ENCODE data around the gene CEP112. TPM values are rescaled to one million over a fixed set of nuclear protein-coding genes. Genes with fewer than 3 reads are reported as not detected.

CEP112 gene
- polyA plus RNA-seq, 2 donors: 1.6 to 3.1 TPM

GRCh38 chr17:65990593-65990992 lies 201.3 kb downstream of the CEP112 start:
- WGBS, 2 donors: 93 to 94% methylated on average over 3 of the region's 3 CpGs
- H3K36me3 ChIP-seq (ENCODE audit: control insufficient read depth in 2 of 2, insufficient read depth in 2 of 2, low read length in 1 of 2): no peaks in the 10 kb centered on the region
- no peak overlapping the region for H3K27ac ChIP-seq (ENCODE audit: low read depth in 2 of 2, low read length in 1 of 2)
- no peak overlapping the region for H3K4me3 ChIP-seq (ENCODE audit: low read depth in 1 of 2, low read length in 2 of 2)
- H3K4me1 ChIP-seq (ENCODE audit: control insufficient read depth in 2 of 2, insufficient read depth in 2 of 2, low read length in 1 of 2): no peaks in the 10 kb centered on the region
- H3K9me3 ChIP-seq (ENCODE audit: control insufficient read depth in 2 of 2, insufficient read depth in 1 of 2, low read depth in 1 of 2, low read length in 1 of 2): peaks cover 0 to 3% of the 10 kb centered on the region in 2 donors
- H3K27me3 ChIP-seq (ENCODE audit: control insufficient read depth in 1 of 2, insufficient read depth in 2 of 2, low read length in 2 of 2): no peaks in the 10 kb centered on the region

GRCh38 chr17:65988451-65988850 lies 203.5 kb downstream of the CEP112 start:
- H3K4me3 ChIP-seq (ENCODE audit: low read depth in 1 of 2, low read length in 2 of 2): no peak overlapping the region
- no peaks in the 10 kb centered on the region for H3K36me3 ChIP-seq (ENCODE audit: control insufficient read depth in 2 of 2, insufficient read depth in 2 of 2, low read length in 1 of 2)
- no peaks in the 10 kb centered on the region for H3K27me3 ChIP-seq (ENCODE audit: control insufficient read depth in 1 of 2, insufficient read depth in 2 of 2, low read length in 2 of 2)
- H3K4me1 ChIP-seq (ENCODE audit: control insufficient read depth in 2 of 2, insufficient read depth in 2 of 2, low read length in 1 of 2): no peaks in the 10 kb centered on the region
- H3K9me3 ChIP-seq (ENCODE audit: control insufficient read depth in 2 of 2, insufficient read depth in 1 of 2, low read depth in 1 of 2, low read length in 1 of 2): peaks cover 0 to 3% of the 10 kb centered on the region in 2 donors
- H3K27ac ChIP-seq (ENCODE audit: low read depth in 2 of 2, low read length in 1 of 2): no peak overlapping the region

GRCh38 chr17:65987988-65988387 lies 203.9 kb downstream of the CEP112 start:
- WGBS, 2 donors: 48 to 56% methylated on average over 2 of the region's 2 CpGs

GRCh38 chr17:65985571-65985970 lies 206.4 kb downstream of the CEP112 start:
- Histone ChIP-seq H3K4me1 (ENCODE audit: control insufficient read depth in 2 of 2, insufficient read depth in 2 of 2, low read length in 1 of 2) (no peaks in the 10 kb centered on the region), H3K27ac (ENCODE audit: low read depth in 2 of 2, low read length in 1 of 2) (no peak overlapping the region), H3K4me3 (ENCODE audit: low read depth in 1 of 2, low read length in 2 of 2) (no peak overlapping the region), H3K36me3 (ENCODE audit: control insufficient read depth in 2 of 2, insufficient read depth in 2 of 2, low read length in 1 of 2) (no peaks in the 10 kb centered on the region), H3K27me3 (ENCODE audit: control insufficient read depth in 1 of 2, insufficient read depth in 2 of 2, low read length in 2 of 2) (no peaks in the 10 kb centered on the region), H3K9me3 (ENCODE audit: control insufficient read depth in 2 of 2, insufficient read depth in 1 of 2, low read depth in 1 of 2, low read length in 1 of 2) (peaks cover 0 to 3% of the 10 kb centered on the region in 2 donors)
- 87 to 91% methylated on average over 3 of the region's 3 CpGs for WGBS, 2 donors

More at GRCh38 chr17:65987988-65988387, 203.9 kb downstream of the CEP112 start:
- no peaks in the 10 kb centered on the region for H3K27me3 ChIP-seq (ENCODE audit: control insufficient read depth in 1 of 2, insufficient read depth in 2 of 2, low read length in 2 of 2)
- H3K9me3 ChIP-seq (ENCODE audit: control insufficient read depth in 2 of 2, insufficient read depth in 1 of 2, low read depth in 1 of 2, low read length in 1 of 2): peaks cover 0 to 3% of the 10 kb centered on the region in 2 donors
- no peaks in the 10 kb centered on the region for H3K4me1 ChIP-seq (ENCODE audit: control insufficient read depth in 2 of 2, insufficient read depth in 2 of 2, low read length in 1 of 2)
- H3K27ac ChIP-seq (ENCODE audit: low read depth in 2 of 2, low read length in 1 of 2): no peak overlapping the region
- no peak overlapping the region for H3K4me3 ChIP-seq (ENCODE audit: low read depth in 1 of 2, low read length in 2 of 2)
- H3K36me3 ChIP-seq (ENCODE audit: control insufficient read depth in 2 of 2, insufficient read depth in 2 of 2, low read length in 1 of 2): no peaks in the 10 kb centered on the region

GRCh38 chr17:65984299-65984698 lies 207.6 kb downstream of the CEP112 start:
- 42 to 50% methylated on average over 3 of the region's 3 CpGs for WGBS, 2 donors
- Histone ChIP-seq H3K27me3 (ENCODE audit: control insufficient read depth in 1 of 2, insufficient read depth in 2 of 2, low read length in 2 of 2) (no peaks in the 10 kb centered on the region), H3K4me3 (ENCODE audit: low read depth in 1 of 2, low read length in 2 of 2) (no peak overlapping the region), H3K9me3 (ENCODE audit: control insufficient read depth in 2 of 2, insufficient read depth in 1 of 2, low read depth in 1 of 2, low read length in 1 of 2) (peaks cover 0 to 3% of the 10 kb centered on the region in 2 donors), H3K4me1 (ENCODE audit: control insufficient read depth in 2 of 2, insufficient read depth in 2 of 2, low read length in 1 of 2) (no peaks in the 10 kb centered on the region), H3K27ac (ENCODE audit: low read depth in 2 of 2, low read length in 1 of 2) (no peak overlapping the region), H3K36me3 (ENCODE audit: control insufficient read depth in 2 of 2, insufficient read depth in 2 of 2, low read length in 1 of 2) (no peaks in the 10 kb centered on the region)

GRCh38 chr17:65978871-65979270 lies 213.1 kb downstream of the CEP112 start:
- WGBS, 2 donors: 38 to 39% methylated on average over 1 of the region's 1 CpG
- Histone ChIP-seq H3K4me3 (ENCODE audit: low read depth in 1 of 2, low read length in 2 of 2) (no peak overlapping the region), H3K4me1 (ENCODE audit: control insufficient read depth in 2 of 2, insufficient read depth in 2 of 2, low read length in 1 of 2) (no peaks in the 10 kb centered on the region), H3K27ac (ENCODE audit: low read depth in 2 of 2, low read length in 1 of 2) (no peak overlapping the region), H3K9me3 (ENCODE audit: control insufficient read depth in 2 of 2, insufficient read depth in 1 of 2, low read depth in 1 of 2, low read length in 1 of 2) (no peaks in the 10 kb centered on the region), H3K27me3 (ENCODE audit: control insufficient read depth in 1 of 2, insufficient read depth in 2 of 2, low read length in 2 of 2) (no peaks in the 10 kb centered on the region), H3K36me3 (ENCODE audit: control insufficient read depth in 2 of 2, insufficient read depth in 2 of 2, low read length in 1 of 2) (no peaks in the 10 kb centered on the region)

GRCh38 chr17:65977041-65977440 lies 214.9 kb downstream of the CEP112 start:
- WGBS, 2 donors: 86 to 87% methylated on average over 10 of the region's 10 CpGs
- Histone ChIP-seq H3K36me3 (ENCODE audit: control insufficient read depth in 2 of 2, insufficient read depth in 2 of 2, low read length in 1 of 2) (no peaks in the 10 kb centered on the region), H3K27ac (ENCODE audit: low read depth in 2 of 2, low read length in 1 of 2) (no peak overlapping the region), H3K4me1 (ENCODE audit: control insufficient read depth in 2 of 2, insufficient read depth in 2 of 2, low read length in 1 of 2) (no peaks in the 10 kb centered on the region), H3K9me3 (ENCODE audit: control insufficient read depth in 2 of 2, insufficient read depth in 1 of 2, low read depth in 1 of 2, low read length in 1 of 2) (no peaks in the 10 kb centered on the region), H3K27me3 (ENCODE audit: control insufficient read depth in 1 of 2, insufficient read depth in 2 of 2, low read length in 2 of 2) (no peaks in the 10 kb centered on the region), H3K4me3 (ENCODE audit: low read depth in 1 of 2, low read length in 2 of 2) (no peak overlapping the region)

- no peak overlapping the region for H3K4me3 ChIP-seq (ENCODE audit: low read depth in 1 of 2, low read length in 2 of 2)
- H3K9me3 ChIP-seq (ENCODE audit: control insufficient read depth in 2 of 2, insufficient read depth in 1 of 2, low read depth in 1 of 2, low read length in 1 of 2): no peaks in the 10 kb centered on the region
- no peaks in the 10 kb centered on the region for H3K4me1 ChIP-seq (ENCODE audit: control insufficient read depth in 2 of 2, insufficient read depth in 2 of 2, low read length in 1 of 2)
- no peaks in the 10 kb centered on the region for H3K36me3 ChIP-seq (ENCODE audit: control insufficient read depth in 2 of 2, insufficient read depth in 2 of 2, low read length in 1 of 2)
- 82 to 86% methylated on average over 9 of the region's 9 CpGs for WGBS, 2 donors
- no peak overlapping the region for H3K27ac ChIP-seq (ENCODE audit: low read depth in 2 of 2, low read length in 1 of 2)
- H3K27me3 ChIP-seq (ENCODE audit: control insufficient read depth in 1 of 2, insufficient read depth in 2 of 2, low read length in 2 of 2): no peaks in the 10 kb centered on the region
These were observed 216.1 kb downstream of the CEP112 start for GRCh38 chr17:65975878-65976277.

GRCh38 chr17:65973237-65973636 lies 218.7 kb downstream of the CEP112 start:
- H3K4me3 ChIP-seq (ENCODE audit: low read depth in 1 of 2, low read length in 2 of 2): no peak overlapping the region
- H3K27ac ChIP-seq (ENCODE audit: low read depth in 2 of 2, low read length in 1 of 2): no peak overlapping the region
- no peaks in the 10 kb centered on the region for H3K36me3 ChIP-seq (ENCODE audit: control insufficient read depth in 2 of 2, insufficient read depth in 2 of 2, low read length in 1 of 2)
- H3K9me3 ChIP-seq (ENCODE audit: control insufficient read depth in 2 of 2, insufficient read depth in 1 of 2, low read depth in 1 of 2, low read length in 1 of 2): no peaks in the 10 kb centered on the region
- no peaks in the 10 kb centered on the region for H3K27me3 ChIP-seq (ENCODE audit: control insufficient read depth in 1 of 2, insufficient read depth in 2 of 2, low read length in 2 of 2)
- H3K4me1 ChIP-seq (ENCODE audit: control insufficient read depth in 2 of 2, insufficient read depth in 2 of 2, low read length in 1 of 2): no peaks in the 10 kb centered on the region
- WGBS, 2 donors: 43 to 95% methylated on average over 1 of the region's 1 CpG

GRCh38 chr17:65967372-65967771 lies 224.6 kb downstream of the CEP112 start:
- Histone ChIP-seq H3K27me3 (ENCODE audit: control insufficient read depth in 1 of 2, insufficient read depth in 2 of 2, low read length in 2 of 2) (no peaks in the 10 kb centered on the region), H3K4me1 (ENCODE audit: control insufficient read depth in 2 of 2, insufficient read depth in 2 of 2, low read length in 1 of 2) (no peaks in the 10 kb centered on the region), H3K9me3 (ENCODE audit: control insufficient read depth in 2 of 2, insufficient read depth in 1 of 2, low read depth in 1 of 2, low read length in 1 of 2) (no peaks in the 10 kb centered on the region), H3K27ac (ENCODE audit: low read depth in 2 of 2, low read length in 1 of 2) (no peak overlapping the region), H3K36me3 (ENCODE audit: control insufficient read depth in 2 of 2, insufficient read depth in 2 of 2, low read length in 1 of 2) (no peaks in the 10 kb centered on the region), H3K4me3 (ENCODE audit: low read depth in 1 of 2, low read length in 2 of 2) (no peak overlapping the region)
- WGBS, 2 donors: 96 to 100% methylated on average over 2 of the region's 2 CpGs
